Activated CD4-positive, CD25-positive, alpha-beta regulatory T cell treated with anti-CD3 and anti-CD28 coated beads, Interleukin-2, amount 50 U/mL, for 16 hours (primary cell): ENCODE results near the gene IBSP.

Experiments used
- DNase-seq: peaks from one replicate; pipeline ENCODE4 v3.0.0-alpha.2; 2020; ENCODE audit warnings: low read depth, low spot score

Gene IBSP

DNA sequence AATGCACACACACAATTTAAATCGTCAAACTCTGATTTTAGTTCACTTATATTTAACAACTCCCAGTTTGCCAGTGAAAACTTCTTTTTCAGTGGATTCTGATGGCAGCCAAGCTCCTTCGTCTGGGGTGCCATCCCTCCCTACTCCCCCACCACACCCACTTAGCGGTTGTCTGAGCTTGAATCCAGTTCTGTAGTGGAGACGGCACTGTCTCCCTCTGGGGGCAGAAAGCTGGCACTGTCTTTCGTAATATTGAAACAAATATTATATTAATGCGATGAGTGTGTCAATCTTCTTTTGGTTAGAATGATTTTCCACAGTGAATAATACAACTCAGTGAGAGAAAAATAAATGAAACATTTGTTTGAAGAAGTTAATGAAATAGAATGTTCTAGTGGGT lies 38.9 kb downstream of the IBSP start:
- DNase-seq: no peak

DNA sequence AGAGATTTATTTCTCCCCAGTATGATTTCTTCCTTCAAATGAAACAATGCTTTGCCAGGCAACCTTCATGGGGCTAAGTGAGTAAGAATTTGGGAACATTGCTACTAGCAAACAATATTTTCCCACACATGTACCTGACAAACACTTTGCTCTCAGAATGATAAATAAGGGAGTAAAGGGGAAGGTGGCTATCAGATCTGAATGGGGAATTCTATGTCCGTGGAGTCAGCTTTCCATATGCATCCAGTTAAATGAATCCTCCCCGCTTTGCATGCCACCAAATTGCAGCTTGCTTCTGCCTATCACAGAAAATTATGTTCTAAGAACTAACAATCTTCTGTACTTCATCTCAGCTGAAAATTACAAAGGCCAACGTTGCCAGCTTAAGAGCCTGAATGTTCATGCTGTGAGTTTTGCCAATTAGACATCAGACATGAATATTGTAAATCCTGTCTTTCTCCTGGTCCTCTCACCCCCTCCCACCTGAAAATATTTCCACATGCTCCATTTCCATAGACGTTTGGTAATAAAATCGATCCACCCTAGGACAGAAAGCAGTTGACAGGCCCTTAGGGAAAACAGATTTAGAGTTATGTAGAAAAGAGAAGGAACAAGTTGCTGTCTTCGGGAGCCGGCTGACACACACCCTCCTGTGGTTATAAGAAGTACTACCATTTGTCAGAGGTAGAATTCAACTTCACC lies 39.7 kb downstream of the IBSP start:
- no peak for DNase-seq

DNA sequence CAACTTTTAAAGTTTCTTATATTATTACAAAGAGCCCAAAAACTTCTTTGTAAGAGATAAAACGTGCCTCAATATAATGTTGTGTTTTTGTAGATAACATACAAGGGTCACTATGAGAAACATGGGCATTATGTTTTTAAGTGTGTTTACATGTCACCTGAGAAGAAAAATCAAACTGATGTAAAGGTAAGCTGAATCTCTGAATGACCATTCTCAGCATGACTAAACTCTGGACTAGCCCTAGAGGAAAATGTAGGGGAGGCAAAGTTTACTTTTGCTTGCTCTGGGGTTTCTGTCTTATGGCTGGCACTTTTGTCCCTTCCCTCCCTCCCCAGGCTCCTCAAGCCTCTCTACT lies 40.2 kb downstream of the IBSP start:
- DNase-seq: no peak

DNA sequence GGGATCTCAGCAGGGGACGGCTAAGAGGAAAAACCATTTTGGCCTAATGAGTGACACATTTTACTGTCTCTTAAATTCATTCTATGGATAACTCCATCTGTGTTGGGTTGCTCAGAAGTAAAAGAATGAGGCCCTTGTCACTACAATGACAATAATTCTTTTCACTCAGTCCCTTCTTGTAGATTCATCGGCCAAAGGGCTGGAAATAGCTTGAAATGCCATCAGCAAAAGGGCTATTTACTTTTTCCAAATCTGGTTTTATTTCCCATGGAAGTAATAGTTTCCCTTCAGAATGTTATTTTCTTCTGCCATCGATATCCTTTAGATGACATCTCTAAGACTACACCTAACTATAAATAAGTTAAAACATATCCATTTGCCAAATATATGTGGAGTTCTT lies 40.8 kb downstream of the IBSP start:
- DNase-seq: no peak

DNA sequence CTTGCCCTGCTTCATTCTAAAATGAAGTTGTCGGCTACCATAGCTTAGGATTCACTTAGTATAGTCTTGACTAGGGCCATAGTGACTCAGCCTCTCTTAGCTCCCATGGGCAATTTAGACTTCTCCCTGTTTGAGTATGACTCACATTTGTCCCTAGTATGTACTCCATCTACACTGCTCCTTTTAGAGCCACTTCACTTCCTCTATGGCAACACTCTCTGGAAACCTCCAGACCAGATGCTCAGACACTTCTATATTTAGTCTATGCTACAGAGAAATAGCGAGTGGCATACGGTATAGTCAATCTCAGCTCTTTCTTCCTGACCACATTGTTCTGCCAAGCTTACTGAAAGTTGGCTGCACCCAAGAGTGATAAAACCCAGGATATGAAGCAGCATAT lies 44.6 kb downstream of the IBSP start:
- DNase-seq: no peak

DNA sequence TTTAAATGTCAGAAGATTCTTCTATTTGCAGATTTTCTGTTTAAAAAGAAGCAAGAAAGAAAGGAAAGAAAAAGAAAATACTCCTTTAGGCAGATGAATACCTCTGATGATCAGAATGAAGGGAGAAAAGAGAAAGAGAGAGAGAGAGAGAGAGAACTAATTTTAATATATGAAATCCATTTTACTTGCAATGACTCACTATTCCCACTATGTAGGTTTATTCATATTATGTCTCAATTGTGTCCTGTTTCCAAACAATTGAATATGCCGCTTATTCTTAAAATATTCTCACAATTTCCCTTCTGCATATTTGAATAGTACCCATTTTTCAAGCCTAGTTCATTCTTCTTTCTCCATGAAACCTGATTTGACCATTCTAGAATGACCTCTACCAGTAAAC lies 45.1 kb downstream of the IBSP start:
- DNase-seq: no peak

DNA sequence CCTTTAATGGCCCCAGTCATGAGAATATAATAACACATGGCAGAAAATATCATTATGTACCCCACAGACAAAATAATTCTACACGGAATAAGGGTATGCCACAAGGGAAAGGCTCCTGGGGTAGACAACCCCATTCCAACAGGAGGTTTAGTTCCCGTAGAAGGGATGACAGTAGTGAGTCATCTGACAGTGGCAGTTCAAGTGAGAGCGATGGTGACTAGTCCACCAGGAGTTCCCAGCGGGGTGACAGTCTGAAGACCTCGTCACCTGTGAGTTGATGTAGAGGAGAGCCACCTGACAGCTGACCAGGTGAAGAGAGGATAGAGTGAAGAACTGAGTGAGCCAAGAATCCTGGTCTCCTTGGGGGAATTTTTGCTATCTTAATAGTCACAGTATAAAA lies 46.9 kb downstream of the IBSP start:
- no peak for DNase-seq

DNA sequence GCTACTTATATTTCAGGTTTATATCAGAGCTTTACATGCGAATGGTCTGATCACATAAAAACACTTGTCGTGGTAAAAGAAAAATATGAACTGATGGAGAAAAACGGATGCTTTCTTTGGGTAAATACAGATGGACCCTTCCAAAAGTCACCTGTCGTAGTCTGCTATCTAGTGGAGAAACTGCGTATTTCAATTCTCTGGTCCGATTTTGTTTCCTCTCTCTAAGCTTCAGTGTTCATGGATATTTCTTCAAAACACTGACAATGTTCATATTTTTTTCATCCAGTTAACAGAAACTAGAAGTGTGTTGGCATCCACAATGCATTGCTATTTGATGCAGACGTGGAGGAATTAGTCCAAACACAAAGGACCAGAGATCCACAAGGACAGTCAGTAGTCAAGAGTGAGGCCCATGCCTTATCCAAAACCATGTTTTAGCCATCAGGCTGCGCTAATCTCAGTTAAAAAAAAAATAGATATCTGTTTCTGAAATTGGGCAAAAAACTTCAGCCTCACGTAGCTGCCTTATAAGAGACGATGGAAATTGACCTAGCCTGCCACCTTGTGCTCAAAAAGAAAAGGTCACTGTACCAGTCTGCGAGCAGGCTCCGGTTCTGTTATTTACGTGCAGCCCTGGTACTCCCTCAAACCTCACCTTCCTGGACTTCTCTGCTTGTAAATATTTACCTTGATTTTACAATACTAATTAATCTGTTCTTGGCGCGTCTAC lies 49.4 kb downstream of the IBSP start:
- no peak for DNase-seq

DNA sequence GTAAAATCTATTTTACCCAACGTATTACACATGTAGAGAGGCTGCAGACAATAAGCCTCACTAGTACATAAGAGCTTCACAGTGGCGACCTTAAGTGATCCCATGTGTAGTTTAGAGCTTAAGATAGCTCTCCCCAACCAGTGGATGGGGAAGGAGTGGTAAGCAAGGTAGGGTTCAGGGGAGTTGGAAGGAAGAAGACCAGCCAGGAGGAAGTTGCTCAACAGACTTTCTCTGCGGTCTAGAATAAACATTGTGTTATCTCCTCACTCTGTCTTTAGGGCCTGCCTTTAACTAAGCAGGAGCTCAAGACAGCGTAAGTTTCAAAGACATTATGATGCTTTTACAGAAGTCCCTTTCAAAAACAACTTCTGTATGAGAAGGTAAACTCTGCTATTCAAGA lies 50.3 kb downstream of the IBSP start:
- DNase-seq: no peak

DNA sequence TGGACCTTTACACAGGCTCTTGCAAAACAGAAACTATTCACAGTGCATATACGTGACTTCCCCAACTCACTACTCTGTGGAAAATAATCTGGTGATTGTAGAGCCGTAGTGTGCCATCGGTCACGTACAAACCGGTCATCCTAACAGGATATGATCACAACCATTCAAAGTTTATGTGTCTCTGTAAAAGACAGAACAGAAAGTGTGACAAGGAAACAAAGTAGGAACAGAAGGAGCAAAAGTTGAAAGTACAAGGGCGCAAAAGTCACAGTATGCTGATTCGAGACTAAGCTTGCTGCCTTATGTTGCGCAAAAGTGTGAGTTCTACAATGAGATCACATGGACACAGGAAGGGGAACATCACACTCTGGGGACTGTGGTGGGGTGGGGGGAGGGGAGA lies 52.0 kb downstream of the IBSP start:
- DNase-seq: no peak

DNA sequence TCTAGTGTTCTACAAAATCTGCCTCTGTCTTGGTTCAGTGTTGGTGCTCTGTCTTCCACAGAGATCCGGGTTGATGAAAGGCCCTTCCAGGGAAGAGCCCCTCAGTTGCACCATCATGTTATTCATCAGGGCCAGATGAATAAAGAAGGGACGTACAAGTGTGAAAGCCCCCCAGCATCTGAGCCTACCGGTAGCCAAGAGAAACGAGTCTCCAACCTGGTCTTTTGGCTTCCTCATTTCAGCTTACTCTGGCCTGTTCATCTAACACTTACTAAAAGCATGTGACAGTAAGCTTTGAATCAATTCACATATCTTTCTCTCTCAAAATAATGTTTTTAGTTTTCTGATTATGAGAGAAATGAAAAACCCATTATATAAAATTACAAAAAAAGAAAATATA lies 52.6 kb downstream of the IBSP start:
- DNase-seq: no peak

DNA sequence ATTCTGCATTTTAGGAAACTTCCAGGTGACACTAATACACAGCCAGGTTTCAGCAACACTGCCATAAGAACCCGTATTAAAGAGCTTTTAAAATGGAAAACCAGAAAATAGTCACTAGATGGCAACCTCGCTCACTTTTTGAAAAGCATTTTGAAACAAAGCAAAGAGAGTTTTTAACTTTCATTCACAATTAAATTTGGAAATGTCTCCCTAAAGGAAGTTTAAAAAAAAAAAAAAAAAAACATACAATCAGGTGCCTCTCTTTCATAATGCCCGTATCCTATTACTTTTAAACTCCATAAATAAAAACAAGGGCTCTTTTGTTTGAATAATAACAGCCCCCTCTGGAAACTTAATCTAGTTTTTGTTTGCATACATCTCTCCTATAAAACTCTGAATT lies 53.8 kb downstream of the IBSP start:
- no peak for DNase-seq

DNA sequence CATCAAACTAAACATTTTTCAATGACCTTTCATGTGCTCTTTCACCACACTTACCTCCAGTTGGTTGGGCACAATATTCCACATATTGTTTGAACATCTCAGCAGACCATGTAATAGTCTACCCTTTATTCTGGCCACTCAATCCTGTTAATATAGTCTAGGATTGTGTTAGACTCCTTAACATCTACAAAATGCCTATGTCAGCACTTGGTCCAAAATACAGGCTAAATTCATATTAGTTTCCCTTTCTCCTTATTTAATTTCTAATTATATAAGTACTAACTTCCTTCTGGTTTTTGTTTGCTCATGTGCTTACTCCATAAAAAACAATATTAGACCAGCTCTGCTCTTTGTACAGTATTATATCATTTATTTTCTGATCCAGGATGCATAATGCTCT lies 54.5 kb downstream of the IBSP start:
- no peak for DNase-seq

DNA sequence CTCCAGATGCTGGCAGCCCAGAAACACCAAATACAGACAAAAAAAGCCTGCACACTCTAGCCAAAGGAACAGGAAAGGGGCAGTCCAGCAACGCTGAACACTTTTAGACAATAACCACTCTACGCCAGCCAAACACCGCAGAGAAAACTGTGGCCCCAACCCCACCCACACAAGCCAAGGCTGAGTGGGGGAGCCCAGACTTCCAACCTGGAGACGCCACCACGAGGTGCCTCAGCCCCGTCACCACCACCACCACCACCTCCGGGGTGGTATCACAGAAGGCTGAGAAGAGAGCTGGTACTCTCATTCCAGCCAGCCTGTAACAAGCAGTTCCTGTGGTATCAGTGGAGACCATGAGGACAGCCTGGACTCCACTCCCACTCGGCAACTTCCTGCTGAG lies 56.2 kb downstream of the IBSP start:
- no peak for DNase-seq

DNA sequence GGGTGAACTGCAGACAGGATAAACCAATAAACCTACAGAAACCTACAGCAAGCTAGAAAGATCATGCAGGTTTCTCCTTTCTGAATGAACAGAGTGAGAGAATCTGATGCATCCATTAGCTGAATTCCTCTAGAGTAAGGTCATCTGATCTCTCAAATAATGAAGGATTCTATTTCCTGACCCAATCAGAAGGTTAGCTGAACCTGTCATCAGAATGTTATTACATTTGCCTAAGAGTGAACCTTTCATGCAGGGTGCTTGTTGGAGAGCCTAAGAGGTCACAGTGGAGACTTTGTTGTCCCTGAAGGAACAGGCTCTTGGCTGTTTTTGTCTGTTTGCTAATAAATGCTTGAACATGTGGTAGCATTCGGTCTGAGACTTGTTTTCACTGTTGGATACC lies 57.5 kb downstream of the IBSP start:
- no peak for DNase-seq

DNA sequence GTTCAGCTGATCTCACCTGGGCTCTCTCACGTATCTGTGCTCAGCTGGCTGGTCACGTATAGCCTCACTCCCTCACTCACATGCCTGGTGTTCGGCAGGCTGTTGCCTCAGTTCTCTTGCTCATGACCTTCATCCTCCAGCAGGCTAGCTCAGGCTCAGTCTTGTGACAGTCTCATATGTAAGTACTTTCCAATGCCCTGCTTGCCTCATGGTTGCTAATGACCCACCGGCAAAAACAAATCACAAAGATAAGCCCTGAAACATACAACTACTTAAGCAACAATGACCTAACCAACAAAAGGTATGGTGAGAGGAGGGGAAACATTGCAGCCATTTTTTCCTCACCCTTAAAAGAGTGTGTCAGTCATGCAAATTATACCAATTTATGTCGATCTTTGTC lies 58.4 kb downstream of the IBSP start:
- no peak for DNase-seq
